K562 (cell line): ENCODE measurements around the gene DARS2. TPM values are rescaled to one million over a fixed set of nuclear protein-coding genes. Genes with fewer than 3 reads are reported as not detected.

Experiments used
- ARNT ChIP-seq, 2 experiments: fragments of 450-650 bp; IDR thresholded peaks; 2 replicates each; pipeline ENCODE4 v1.6.1; 2016; ENCODE audit warnings: mild to moderate bottlenecking in 1 of 2
- CBX8 ChIP-seq: fragments of 200-600 bp; sonication (generic); IDR thresholded peaks from 2 replicates; pipeline ENCODE4 v1.6.1; 2012; ENCODE audit warnings: borderline replicate concordance, mixed run types, low read depth, mild to moderate bottlenecking, moderate library complexity, mixed read lengths, low read length, control low read depth, inconsistent platforms; ENCODE audit not compliant: poor library complexity, severe bottlenecking; ENCODE audit errors: extremely low read depth
- CHD2 ChIP-seq: IDR thresholded peaks from 2 replicates; pipeline ENCODE4 v1.6.1; 2011; ENCODE audit warnings: low read depth, low read length
- FOXJ2 ChIP-seq: fragments of 200-800 bp; sonication (Bioruptor generic); IDR thresholded peaks from 2 replicates; pipeline ENCODE4 v1.6.1; 2016; ENCODE audit warnings: missing genetic modification characterization, missing compliant biosample characterization
- FOXM1 ChIP-seq, 2 experiments: fragments of 450-650 bp in 1 of 2; sonication (generic) in 1 of 2; formaldehyde crosslinking in 1 of 2; IDR thresholded peaks; 2 replicates each; pipeline versions ENCODE4 v1.6.1 to v1.9.0; 2017 to 2022; ENCODE audit warnings: low read depth in 2 of 2, mild to moderate bottlenecking in 2 of 2, missing genetic modification reagents in 1 of 2, moderate library complexity in 1 of 2
- GABPB1 ChIP-seq: sonication (generic); formaldehyde crosslinking; IDR thresholded peaks from 2 replicates; pipeline ENCODE4 v1.8.0; 2022; ENCODE audit warnings: mild to moderate bottlenecking, missing genetic modification reagents
- ILF3 ChIP-seq: fragments of 450-650 bp; IDR thresholded peaks from 2 replicates; pipeline ENCODE4 v1.6.1; 2018; ENCODE audit warnings: antibody characterized with exemption, mild to moderate bottlenecking, moderate library complexity, borderline replicate concordance
- PKNOX1 ChIP-seq: fragments of 450-650 bp; IDR thresholded peaks from 2 replicates; pipeline ENCODE4 v1.6.1; 2016
- RFX7 ChIP-seq: fragments of 250-450 bp; sonication (Bioruptor Pico); IDR thresholded peaks from 2 replicates; pipeline ENCODE4 v1.5.1; 2021; ENCODE audit warnings: mild to moderate bottlenecking
- TCF15 ChIP-seq: fragments of 250-450 bp; sonication (Bioruptor Pico); IDR thresholded peaks from 2 replicates; pipeline ENCODE4 v1.8.0; 2022; ENCODE audit warnings: moderate library complexity, mild to moderate bottlenecking, inconsistent platforms
- VEZF1 ChIP-seq: fragments of 200-800 bp; sonication (Bioruptor generic); IDR thresholded peaks from 2 replicates; pipeline ENCODE4 v1.6.1; 2017; ENCODE audit warnings: missing genetic modification characterization, missing compliant biosample characterization
- ZBTB33 ChIP-seq: sonication (generic); formaldehyde crosslinking; IDR thresholded peaks from 2 replicates; pipeline ENCODE4 v1.8.1; 2023; ENCODE audit warnings: mild to moderate bottlenecking, missing genetic modification reagents
- polyA plus RNA-seq, 8 experiments: library from polyadenylated mRNA; depleted of rRNA in 4 of 8; stranded (reverse) in 5 of 8; unstranded in 3 of 8; fragments of >200 nt; fragmentation: Nextera tagmentation in 2 of 8; fragmentation: Illumina TruSeq in 1 of 8; extraction: Ambion mirVana in 2 of 8; extraction: Trizol in 1 of 8; gene quantifications; 2 replicates each; pipeline versions ENCODE4 v1.2.1 to v1.2.3, GENCODE V29; 2011 to 2014; ENCODE audit warnings: inconsistent platforms in 1 of 8, missing spikeins in 1 of 8
- total RNA-seq, 7 experiments: library from RNA; depleted of rRNA in 6 of 7; stranded (reverse); fragments of >200 nt in 6 of 7; fragmentation: Illumina TruSeq in 2 of 7; extraction: Trizol in 2 of 7; gene quantifications; 2 replicates each; pipeline versions ENCODE4 v1.2.1 to v1.2.3, GENCODE V29; 2011 to 2021; ENCODE audit warnings: low replicate concordance in 1 of 7
- TF ChIP-seq, protein P1 (sequence below): fragments of 200-400 bp; formaldehyde crosslinking; IDR thresholded peaks from 2 replicates; pipeline ENCODE4 v1.6.1; 2017; ENCODE audit warnings: mild to moderate bottlenecking, low read depth, low read length, moderate library complexity
- TF ChIP-seq, protein P2 (sequence below): fragments of 250-450 bp; sonication (Bioruptor Pico); IDR thresholded peaks from 2 replicates; pipeline ENCODE4 v1.8.0; 2021; ENCODE audit warnings: moderate library complexity, mild to moderate bottlenecking, inconsistent platforms
- TF ChIP-seq, protein P3 (sequence below): fragments of 250-450 bp; sonication (Bioruptor Pico); IDR thresholded peaks from 2 replicates; pipeline ENCODE4 v1.5.0; 2021

The DARS2 gene
- total and polyA plus RNA-seq, 9 of the 15 experiments (the other 6 are each of a cell fraction or from before 2014, with no cell fraction given), result 36.4 to 96.7 (median 68.6) TPM

GRCh38 chr1:173867141-173867752 is 42.8 kb downstream of the DARS2 start (continued):
- TF ChIP-seq PKNOX1 (no peak), ARNT (IDR thresholded peaks at IDR 0.05) (no peak), FOXJ2 (tag) (no peak), ZBTB33 (CRISPR knock-in tag) (no peak; the same call in 1 of the 2 replicates), ILF3 (no peak), CHD2 (no peak; the same call in 1 of the 2 replicates), GABPB1 (CRISPR knock-in tag) (no peak), CBX8 (no peak), TCF15 (no peak), RFX7 (CRISPR knock-in tag) (no peak; the same call in 1 of the 2 replicates), VEZF1 (CRISPR knock-in tag) (no peak), FOXM1 (IDR thresholded peaks at IDR 0.05; ENCODE audit: low read depth) (no peak), FOXM1 (CRISPR knock-in tag; IDR thresholded peaks at IDR 0.05; ENCODE audit: low read depth) (no peak)
- TF ChIP-seq, protein P1, sequence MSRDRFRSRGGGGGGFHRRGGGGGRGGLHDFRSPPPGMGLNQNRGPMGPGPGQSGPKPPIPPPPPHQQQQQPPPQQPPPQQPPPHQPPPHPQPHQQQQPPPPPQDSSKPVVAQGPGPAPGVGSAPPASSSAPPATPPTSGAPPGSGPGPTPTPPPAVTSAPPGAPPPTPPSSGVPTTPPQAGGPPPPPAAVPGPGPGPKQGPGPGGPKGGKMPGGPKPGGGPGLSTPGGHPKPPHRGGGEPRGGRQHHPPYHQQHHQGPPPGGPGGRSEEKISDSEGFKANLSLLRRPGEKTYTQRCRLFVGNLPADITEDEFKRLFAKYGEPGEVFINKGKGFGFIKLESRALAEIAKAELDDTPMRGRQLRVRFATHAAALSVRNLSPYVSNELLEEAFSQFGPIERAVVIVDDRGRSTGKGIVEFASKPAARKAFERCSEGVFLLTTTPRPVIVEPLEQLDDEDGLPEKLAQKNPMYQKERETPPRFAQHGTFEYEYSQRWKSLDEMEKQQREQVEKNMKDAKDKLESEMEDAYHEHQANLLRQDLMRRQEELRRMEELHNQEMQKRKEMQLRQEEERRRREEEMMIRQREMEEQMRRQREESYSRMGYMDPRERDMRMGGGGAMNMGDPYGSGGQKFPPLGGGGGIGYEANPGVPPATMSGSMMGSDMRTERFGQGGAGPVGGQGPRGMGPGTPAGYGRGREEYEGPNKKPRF, result no peak
- TF ChIP-seq, protein P2, sequence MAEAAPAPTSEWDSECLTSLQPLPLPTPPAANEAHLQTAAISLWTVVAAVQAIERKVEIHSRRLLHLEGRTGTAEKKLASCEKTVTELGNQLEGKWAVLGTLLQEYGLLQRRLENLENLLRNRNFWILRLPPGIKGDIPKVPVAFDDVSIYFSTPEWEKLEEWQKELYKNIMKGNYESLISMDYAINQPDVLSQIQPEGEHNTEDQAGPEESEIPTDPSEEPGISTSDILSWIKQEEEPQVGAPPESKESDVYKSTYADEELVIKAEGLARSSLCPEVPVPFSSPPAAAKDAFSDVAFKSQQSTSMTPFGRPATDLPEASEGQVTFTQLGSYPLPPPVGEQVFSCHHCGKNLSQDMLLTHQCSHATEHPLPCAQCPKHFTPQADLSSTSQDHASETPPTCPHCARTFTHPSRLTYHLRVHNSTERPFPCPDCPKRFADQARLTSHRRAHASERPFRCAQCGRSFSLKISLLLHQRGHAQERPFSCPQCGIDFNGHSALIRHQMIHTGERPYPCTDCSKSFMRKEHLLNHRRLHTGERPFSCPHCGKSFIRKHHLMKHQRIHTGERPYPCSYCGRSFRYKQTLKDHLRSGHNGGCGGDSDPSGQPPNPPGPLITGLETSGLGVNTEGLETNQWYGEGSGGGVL, result no peak
- TF ChIP-seq, protein P3, sequence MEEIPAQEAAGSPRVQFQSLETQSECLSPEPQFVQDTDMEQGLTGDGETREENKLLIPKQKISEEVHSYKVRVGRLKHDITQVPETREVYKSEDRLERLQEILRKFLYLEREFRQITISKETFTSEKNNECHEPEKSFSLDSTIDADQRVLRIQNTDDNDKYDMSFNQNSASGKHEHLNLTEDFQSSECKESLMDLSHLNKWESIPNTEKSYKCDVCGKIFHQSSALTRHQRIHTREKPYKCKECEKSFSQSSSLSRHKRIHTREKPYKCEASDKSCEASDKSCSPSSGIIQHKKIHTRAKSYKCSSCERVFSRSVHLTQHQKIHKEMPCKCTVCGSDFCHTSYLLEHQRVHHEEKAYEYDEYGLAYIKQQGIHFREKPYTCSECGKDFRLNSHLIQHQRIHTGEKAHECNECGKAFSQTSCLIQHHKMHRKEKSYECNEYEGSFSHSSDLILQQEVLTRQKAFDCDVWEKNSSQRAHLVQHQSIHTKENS (CRISPR knock-in tag), result no peak
